GM18502 (cell line): ENCODE results near the gene TM9SF2.

Source experiments
- ATAC-seq: cut with Tn5 transposase; IDR thresholded peaks from one replicate; pipeline ENCODE4 v1.9.1; 2021; ENCODE audit warnings: mild to moderate bottlenecking; ENCODE audit not compliant: unreplicated experiment, poor library complexity

Gene TM9SF2

GRCh38 chr13:99495466-99496183, 5.6 kb upstream of the TM9SF2 start:
- no peak for ATAC-seq

GRCh38 chr13:99496184-99497142, 4.8 kb upstream of the TM9SF2 start:
- no peak for ATAC-seq

- ATAC-seq, result peak; percentile 68
Observed at GRCh38 chr13:99498171-99499161, 2.8 kb upstream of the TM9SF2 start.

- ATAC-seq, result peak; percentile 21
Observed at GRCh38 chr13:99500839-99501183, 461 bp upstream of the TM9SF2 start.

- no peak for ATAC-seq
Observed at GRCh38 chr13:99501848-99502301, 603 bp downstream of the TM9SF2 start.

- no peak for ATAC-seq
Observed at GRCh38 chr13:99505814-99506269, 4.6 kb downstream of the TM9SF2 start.

- ATAC-seq, result peak; percentile 84
Observed at GRCh38 chr13:99506634-99507033, 5.4 kb downstream of the TM9SF2 start.

- peak; percentile 9 for ATAC-seq
Observed at GRCh38 chr13:99507054-99507453, 5.8 kb downstream of the TM9SF2 start.

GRCh38 chr13:99507551-99507950, 6.3 kb downstream of the TM9SF2 start:
- no peak for ATAC-seq

- ATAC-seq, result no peak
Observed at GRCh38 chr13:99507986-99508385, 6.7 kb downstream of the TM9SF2 start.

- ATAC-seq, result no peak
Observed at GRCh38 chr13:99509479-99509878, 8.2 kb downstream of the TM9SF2 start.

GRCh38 chr13:99514801-99515200, 13.5 kb downstream of the TM9SF2 start:
- no peak for ATAC-seq

GRCh38 chr13:99516153-99516929, 15.1 kb downstream of the TM9SF2 start:
- ATAC-seq, result no peak

GRCh38 chr13:99517577-99517976, 16.3 kb downstream of the TM9SF2 start:
- ATAC-seq, result no peak

GRCh38 chr13:99517984-99518383, 16.7 kb downstream of the TM9SF2 start:
- ATAC-seq, result no peak

GRCh38 chr13:99522298-99522697, 21.0 kb downstream of the TM9SF2 start:
- no peak for ATAC-seq

- no peak for ATAC-seq
Observed at GRCh38 chr13:99523838-99524237, 22.6 kb downstream of the TM9SF2 start.

GRCh38 chr13:99525967-99526366, 24.7 kb downstream of the TM9SF2 start:
- ATAC-seq, result no peak

GRCh38 chr13:99526549-99526948, 25.3 kb downstream of the TM9SF2 start:
- ATAC-seq, result no peak
